GM21825 (cell line): Measurements from ENCODE around the gene CARD16.

ENCODE experiments used
- ATAC-seq: cut with Tn5 transposase; IDR thresholded peaks from one replicate; pipeline ENCODE4 v1.9.1; 2021; ENCODE audit warnings: mild to moderate bottlenecking, moderate library complexity; ENCODE audit not compliant: unreplicated experiment

Gene CARD16

GRCh38 chr11:104997288-104997687, 47.8 kb downstream of the CARD16 start:
- no peak for ATAC-seq

DNA sequence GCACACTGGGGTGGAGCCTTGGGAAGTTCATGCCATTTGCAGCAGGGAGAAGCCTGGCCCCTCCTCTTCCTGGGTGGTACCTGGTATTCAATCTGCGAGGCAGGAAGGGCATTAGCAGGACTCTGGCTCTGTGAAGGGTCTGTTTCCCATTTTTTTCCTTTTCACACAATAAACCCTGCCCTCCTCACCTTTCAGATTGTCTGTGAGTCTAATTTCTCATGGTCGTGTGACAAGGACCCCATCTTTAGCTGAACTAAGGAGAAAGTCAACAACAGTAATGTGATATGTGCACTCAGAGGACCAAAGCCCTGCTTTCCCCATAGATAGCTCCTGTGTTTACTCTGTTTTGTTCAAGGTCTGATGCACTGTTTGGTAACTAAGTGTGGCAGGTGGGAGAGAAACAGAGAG, 50.1 kb downstream of the CARD16 start:
- ATAC-seq = no peak

DNA sequence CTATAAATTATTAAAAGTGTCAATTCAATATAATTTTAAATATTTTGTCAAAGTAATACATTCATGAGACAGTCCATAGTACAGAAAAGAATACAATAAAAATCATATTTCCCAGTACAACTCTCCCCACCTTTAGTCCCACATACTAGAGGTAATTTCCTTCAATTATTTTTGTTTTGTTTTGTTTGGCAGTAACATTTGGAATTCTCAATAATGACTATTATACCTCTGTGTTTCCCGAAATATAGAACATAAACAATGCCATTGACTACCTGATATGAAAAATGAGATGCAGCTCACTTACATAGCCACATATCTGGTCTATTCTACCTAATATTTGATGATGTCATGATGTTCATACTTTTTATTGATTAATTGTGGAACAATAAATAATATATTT, 52.4 kb downstream of the CARD16 start:
- no peak for ATAC-seq

GRCh38 chr11:104991994-104992393, 53.1 kb downstream of the CARD16 start:
- ATAC-seq = no peak
